Ishikawa (cell line): Measurements from ENCODE around the gene DAGLA.

ENCODE experiments used
- CREB1 ChIP-seq: IDR thresholded peaks from 2 replicates; pipeline ENCODE4 v1.6.1; 2012; ENCODE audit warnings: low read depth
- EGR1 ChIP-seq: IDR thresholded peaks from 2 replicates; pipeline ENCODE4 v1.6.1; 2012
- FOXM1 ChIP-seq: IDR thresholded peaks from 2 replicates; pipeline ENCODE4 v1.6.1; 2012; ENCODE audit warnings: low read depth, borderline replicate concordance
- RAD21 ChIP-seq: IDR thresholded peaks from 2 replicates; pipeline ENCODE4 v1.6.1; 2012; ENCODE audit warnings: low read depth
- REST ChIP-seq: IDR thresholded peaks from 2 replicates; pipeline ENCODE4 v1.6.1; 2012; ENCODE audit warnings: low read depth, mild to moderate bottlenecking
- TAF1 ChIP-seq: IDR thresholded peaks from 2 replicates; pipeline ENCODE4 v1.6.1; 2012; ENCODE audit warnings: low read depth, mild to moderate bottlenecking
- TEAD4 ChIP-seq: IDR thresholded peaks from 2 replicates; pipeline ENCODE4 v1.6.1; 2012

GRCh38 chr11:61691380-61692156 lies 11.4 kb downstream of the DAGLA start:
- TF ChIP-seq TEAD4: no peak
- TF ChIP-seq TAF1: no peak
- no peak for TF ChIP-seq REST
- TF ChIP-seq CREB1: no peak
- no peak for TF ChIP-seq RAD21
- TF ChIP-seq FOXM1: no peak
- TF ChIP-seq EGR1: no peak
